CD4-positive, alpha-beta T cell treated with Interleukin-15 for 1 hour (primary cell): Measurements from ENCODE around the gene TCEAL8.
"Not testable (repeated sequence)": the region's sequence is repeated elsewhere in the genome, so short reads cannot be mapped to it uniquely, and the experiment has no call there.

ENCODE experiments used
- DNase-seq: peaks from one replicate; pipeline ENCODE4 v3.0.0-alpha.2; 2020

Gene TCEAL8

GRCh38 chrX:103254921-103255493, at the start of gene TCEAL8:
TCEAL8 (minus strand) TSS chrX:103255155; CDS start chrX:103253979, 1,176 bp downstream.
- peak; percentile 68 for DNase-seq

- DNase-seq, result no peak
Observed at GRCh38 chrX:103304705-103305104, 49.8 kb upstream of the TCEAL8 start.

GRCh38 chrX:103293118-103293517, 38.2 kb upstream of the TCEAL8 start:
- no peak for DNase-seq

- DNase-seq, result no peak
Observed at GRCh38 chrX:103279624-103280023, 24.7 kb upstream of the TCEAL8 start.

- DNase-seq, result no peak
Observed at GRCh38 chrX:103276581-103277002, 21.6 kb upstream of the TCEAL8 start, which contains the start of gene TCEAL5. TCEAL5 (minus strand) TSS chrX:103276750; CDS start chrX:103274563, 2,187 bp downstream.

- no peak for DNase-seq
Observed at GRCh38 chrX:103275947-103276567, 21.1 kb upstream of the TCEAL8 start.

- DNase-seq, result no peak
Observed at GRCh38 chrX:103274284-103274683, 19.3 kb upstream of the TCEAL8 start.

- DNase-seq, result no peak
Observed at GRCh38 chrX:103258275-103258674, 3.3 kb upstream of the TCEAL8 start.

- no peak for DNase-seq
Observed at GRCh38 chrX:103256651-103257050, 1.7 kb upstream of the TCEAL8 start.

GRCh38 chrX:103254171-103254824, 657 bp downstream of the TCEAL8 start:
- peak; percentile 24 for DNase-seq

GRCh38 chrX:103253608-103254007, 1.3 kb downstream of the TCEAL8 start:
- no peak for DNase-seq

- DNase-seq, result no peak
Observed at GRCh38 chrX:103250977-103251376, 4.0 kb downstream of the TCEAL8 start.

- DNase-seq, result no peak
Observed at GRCh38 chrX:103249805-103250204, 5.2 kb downstream of the TCEAL8 start.

GRCh38 chrX:103248553-103248952, 6.4 kb downstream of the TCEAL8 start:
- DNase-seq, result no peak

GRCh38 chrX:103240155-103240554, 14.8 kb downstream of the TCEAL8 start:
- no peak for DNase-seq

GRCh38 chrX:103236296-103236695, 18.7 kb downstream of the TCEAL8 start:
- DNase-seq, result no peak

GRCh38 chrX:103235608-103236007, 19.3 kb downstream of the TCEAL8 start:
- not testable (repeated sequence) for DNase-seq

- no peak for DNase-seq
Observed at GRCh38 chrX:103234869-103235268, 20.1 kb downstream of the TCEAL8 start.

- no peak for DNase-seq
Observed at GRCh38 chrX:103233263-103233662, 21.7 kb downstream of the TCEAL8 start.

GRCh38 chrX:103225918-103226317, 29.0 kb downstream of the TCEAL8 start:
- DNase-seq, result not testable (repeated sequence)

GRCh38 chrX:103220511-103221323, 34.2 kb downstream of the TCEAL8 start:
- DNase-seq, result no peak

GRCh38 chrX:103215425-103215991, 39.4 kb downstream of the TCEAL8 start:
- peak; percentile 29 for DNase-seq

GRCh38 chrX:103214870-103215424, 40.0 kb downstream of the TCEAL8 start, which contains the start of gene BEX4:
BEX4 (plus strand) TSS chrX:103215108; CDS start chrX:103216154, 1,046 bp downstream.
- peak; percentile 84 for DNase-seq
